Muscle of arm (tissue), 12 donors: ENCODE measurements around the gene CXCR6. TPM values are rescaled to one million over a fixed set of nuclear protein-coding genes. Genes with fewer than 3 reads are reported as not detected.

Source experiments
- DNase-seq: peaks from one replicate; pipeline ENCODE4 v3.0.0-alpha.2; 2013
- polyA plus RNA-seq, 12 donors: library from polyadenylated mRNA; unstranded; fragments of 120-200 nt; gene quantifications; one replicate each; pipeline ENCODE4 v1.2.1, GENCODE V29; 2013; ENCODE audit not compliant: insufficient read length in 12 of 12

The CXCR6 gene
- polyA plus RNA-seq, 12 donors, result 0.12 to 0.85 (median 0.41) TPM; not detected in 2

DNA sequence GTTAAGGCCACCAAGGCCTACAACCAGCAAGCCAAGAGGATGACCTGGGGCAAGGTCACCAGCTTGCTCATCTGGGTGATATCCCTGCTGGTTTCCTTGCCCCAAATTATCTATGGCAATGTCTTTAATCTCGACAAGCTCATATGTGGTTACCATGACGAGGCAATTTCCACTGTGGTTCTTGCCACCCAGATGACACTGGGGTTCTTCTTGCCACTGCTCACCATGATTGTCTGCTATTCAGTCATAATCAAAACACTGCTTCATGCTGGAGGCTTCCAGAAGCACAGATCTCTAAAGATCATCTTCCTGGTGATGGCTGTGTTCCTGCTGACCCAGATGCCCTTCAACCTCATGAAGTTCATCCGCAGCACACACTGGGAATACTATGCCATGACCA lies 3.6 kb downstream of the CXCR6 start:
- DNase-seq, result no peak

DNA sequence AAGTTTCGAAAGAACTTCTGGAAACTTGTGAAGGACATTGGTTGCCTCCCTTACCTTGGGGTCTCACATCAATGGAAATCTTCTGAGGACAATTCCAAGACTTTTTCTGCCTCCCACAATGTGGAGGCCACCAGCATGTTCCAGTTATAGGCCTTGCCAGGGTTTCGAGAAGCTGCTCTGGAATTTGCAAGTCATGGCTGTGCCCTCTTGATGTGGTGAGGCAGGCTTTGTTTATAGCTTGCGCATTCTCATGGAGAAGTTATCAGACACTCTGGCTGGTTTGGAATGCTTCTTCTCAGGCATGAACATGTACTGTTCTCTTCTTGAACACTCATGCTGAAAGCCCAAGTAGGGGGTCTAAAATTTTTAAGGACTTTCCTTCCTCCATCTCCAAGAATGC lies 4.1 kb downstream of the CXCR6 start:
- DNase-seq, result no peak

DNA sequence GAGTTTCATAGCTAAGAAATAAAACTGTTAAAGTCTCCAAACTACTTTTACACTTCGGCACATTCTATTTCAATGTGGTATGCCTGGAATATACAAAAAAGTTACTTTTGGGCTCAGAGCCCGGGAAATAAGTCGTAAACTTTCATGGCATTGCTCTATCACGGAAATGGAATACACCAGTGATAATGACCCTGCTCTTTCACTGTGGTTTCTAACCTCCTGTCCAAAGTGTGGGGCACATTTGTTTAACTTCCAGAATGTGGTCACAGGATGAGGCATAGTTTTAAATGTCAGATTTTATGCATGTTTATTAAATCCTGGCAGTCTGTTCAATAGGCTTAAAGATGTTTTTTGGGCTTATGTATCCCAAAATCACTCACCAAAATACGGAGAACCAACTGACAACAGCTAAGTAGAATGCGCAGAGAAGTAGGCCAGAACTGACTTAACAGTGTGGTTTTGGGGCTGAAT lies 5.1 kb downstream of the CXCR6 start:
- no peak for DNase-seq

DNA sequence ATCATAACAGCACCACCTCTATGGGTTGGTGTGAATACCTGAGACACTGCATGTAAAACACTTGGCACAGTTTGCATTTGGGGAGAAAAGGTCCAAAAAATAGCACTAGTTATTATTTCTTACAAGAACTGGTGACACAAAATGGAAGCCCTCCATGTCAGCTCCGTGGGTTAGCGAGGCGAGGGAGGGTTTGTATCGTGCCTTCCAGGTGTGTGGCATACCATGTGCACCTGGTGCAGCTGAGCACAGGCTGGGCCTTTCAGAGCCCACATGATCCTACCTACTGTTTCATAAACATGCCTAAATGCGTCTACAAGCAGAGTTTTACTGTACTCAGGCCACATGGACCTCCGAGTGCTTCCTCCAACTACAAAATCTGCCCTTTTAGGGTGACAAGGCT lies 5.6 kb downstream of the CXCR6 start:
- no peak for DNase-seq

GRCh38 chr3:45949432-45949831 lies 6.2 kb downstream of the CXCR6 start:
- DNase-seq, result no peak

DNA sequence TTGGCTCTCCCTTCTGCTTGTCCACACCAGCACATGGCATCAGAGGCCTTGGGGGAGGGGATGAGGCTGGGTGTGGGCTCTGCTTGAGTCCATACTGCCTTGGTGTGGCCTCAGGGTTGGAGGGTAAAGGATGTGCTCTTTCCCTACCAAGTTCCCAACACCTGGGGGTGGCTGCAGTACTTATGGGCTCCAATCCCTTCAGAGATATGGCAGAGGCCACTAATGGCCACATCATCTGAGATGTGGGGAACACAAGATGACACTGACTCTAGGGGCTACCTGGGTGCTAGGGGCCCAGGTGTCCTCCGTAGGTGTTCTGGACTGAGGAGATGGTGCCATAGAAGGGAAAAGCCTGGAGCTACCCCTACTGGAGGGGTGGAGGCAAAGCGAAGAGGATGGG lies 6.9 kb downstream of the CXCR6 start:
- no peak for DNase-seq

DNA sequence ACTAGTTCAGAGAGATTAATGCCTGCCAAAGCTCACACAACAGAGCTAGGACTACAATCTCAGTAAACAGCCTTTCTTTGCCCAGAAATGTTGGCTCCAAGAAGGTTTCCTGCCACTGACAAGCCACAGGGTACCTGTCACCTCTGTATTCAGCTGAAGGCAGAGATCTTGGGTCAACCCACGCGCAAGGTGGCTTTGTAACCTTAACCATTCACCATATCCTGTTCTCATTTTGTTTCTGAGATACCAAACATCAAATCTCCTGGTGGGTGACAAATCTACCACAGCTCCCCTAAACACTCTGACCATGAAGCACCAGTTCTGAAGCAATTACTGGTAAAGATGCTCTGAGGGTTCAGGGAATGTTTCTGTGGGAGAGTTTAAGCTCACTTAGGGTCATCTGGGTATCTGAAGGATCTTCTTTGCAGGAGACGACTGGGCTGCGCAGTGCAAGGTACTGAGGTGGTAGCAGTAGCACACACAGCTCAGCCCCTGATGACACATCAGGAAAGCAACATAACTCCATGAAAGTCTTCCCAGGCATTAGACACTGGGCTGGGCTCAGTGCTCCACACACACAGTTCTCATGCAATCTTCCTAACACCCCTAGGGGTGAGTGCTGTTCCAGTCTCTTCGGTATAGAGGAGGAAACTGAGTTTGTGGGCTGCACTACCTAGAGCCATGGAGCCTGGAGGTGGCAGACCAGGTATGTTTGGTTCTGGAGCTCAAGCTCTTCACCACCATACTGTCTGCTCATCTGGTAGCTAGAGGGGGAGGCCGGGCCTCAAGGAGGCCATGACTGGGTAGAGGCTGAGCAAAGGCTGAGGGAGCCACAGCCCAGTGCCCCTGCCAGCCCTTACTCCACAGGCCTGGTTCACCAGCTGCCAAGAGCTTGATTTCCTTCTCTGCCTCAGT lies 7.7 kb downstream of the CXCR6 start:
- no peak for DNase-seq

DNA sequence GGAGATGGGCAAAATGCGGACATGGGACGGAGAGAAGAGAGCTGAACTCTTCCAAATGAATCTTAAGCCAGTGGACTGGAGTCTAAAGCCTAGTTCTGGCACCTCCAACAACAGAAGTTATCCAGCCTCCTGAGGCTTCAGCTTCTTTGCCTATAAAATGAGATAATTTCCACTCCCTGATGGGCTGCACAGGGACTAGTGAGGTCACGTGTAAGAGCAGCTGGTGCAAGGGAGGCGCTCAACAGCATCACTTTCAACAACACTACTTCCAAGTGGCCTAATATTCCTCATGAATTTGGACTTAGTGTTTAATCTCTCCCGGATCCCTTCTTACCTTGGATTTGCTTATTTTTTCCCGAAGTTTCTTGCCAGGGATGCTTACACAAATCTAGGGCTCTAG lies 8.7 kb downstream of the CXCR6 start:
- no peak for DNase-seq

GRCh38 chr3:45952456-45952855 lies 9.2 kb downstream of the CXCR6 start:
- no peak for DNase-seq

GRCh38 chr3:45953536-45953935 lies 10.3 kb downstream of the CXCR6 start:
- no peak for DNase-seq

GRCh38 chr3:45954306-45954705 lies 11.0 kb downstream of the CXCR6 start:
- no peak for DNase-seq

DNA sequence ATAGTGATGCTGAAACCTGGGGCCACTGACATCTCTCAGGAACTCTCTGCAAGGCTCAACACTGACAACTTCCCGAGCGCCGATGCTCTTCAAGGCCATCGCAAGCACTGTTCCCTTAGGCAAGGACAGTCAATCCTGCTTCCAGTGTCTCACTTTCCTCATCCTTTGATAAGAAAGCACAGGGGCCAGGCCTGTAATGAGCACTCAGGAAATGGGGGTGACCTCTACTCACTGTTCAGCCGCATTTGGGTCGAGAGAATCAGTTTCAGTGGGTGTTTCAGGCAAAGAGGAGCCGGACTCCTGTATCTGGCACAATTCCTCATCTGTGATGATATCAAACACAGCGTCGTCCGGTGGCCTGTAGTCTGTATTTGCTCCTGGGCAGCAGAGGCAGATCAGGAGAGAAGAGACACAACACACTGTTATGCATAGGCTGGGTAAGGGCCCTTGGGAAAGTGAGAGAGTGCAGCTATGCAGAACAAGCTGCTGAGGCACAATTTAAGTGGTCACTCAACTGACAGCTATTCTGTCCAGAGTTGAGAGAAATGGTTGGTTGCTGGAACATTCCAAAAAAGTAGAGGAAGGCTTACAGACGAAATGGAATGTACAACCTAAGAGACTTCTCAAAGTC lies 11.9 kb downstream of the CXCR6 start:
- no peak for DNase-seq

DNA sequence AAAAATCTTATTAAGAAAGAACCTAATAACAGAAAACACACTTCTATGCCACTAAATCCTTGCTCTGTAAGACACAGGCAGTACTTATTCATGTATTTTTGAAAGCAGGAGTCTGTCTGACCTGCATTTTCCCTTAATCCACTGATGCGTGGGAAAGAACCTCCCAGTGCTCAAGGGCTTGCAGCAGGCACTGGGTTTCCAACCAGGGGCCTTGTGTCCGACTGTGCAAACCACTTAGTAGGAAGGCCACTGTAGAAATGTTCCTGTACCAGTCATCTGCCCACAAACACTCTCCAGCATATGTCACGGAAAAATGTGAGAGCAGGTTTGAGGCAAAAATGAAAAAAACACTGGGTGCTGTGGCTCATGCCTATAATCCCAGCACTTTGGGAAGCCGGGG lies 12.4 kb downstream of the CXCR6 start:
- DNase-seq, result no peak

GRCh38 chr3:45957586-45957985 lies 14.3 kb downstream of the CXCR6 start:
- no peak for DNase-seq

DNA sequence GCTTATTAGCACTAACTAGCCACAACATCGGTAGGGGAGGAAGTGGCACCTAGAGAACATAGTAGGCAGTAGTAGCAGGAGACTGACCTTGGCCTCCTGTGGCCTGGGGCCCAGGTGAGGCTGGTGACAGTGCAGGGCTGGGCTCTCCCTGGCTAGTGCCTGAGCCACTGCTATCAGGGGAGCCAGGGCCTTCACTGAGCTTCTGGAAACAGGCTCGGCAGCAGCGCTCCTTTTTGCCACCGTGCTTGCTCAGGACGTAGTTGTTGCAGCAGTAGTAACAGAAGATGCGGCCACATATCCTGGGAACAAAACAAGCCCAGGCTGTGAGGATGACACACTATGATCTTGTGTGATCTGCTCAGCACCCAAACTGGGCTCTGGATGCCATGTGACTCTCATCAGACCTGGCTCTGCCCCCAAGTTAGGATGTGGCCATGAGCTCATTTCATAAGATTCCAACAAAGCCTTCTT lies 15.1 kb downstream of the CXCR6 start:
- no peak for DNase-seq

- DNase-seq, result no peak
Measured at GRCh38 chr3:45959201-45959600, 15.9 kb downstream of the CXCR6 start.

- no peak for DNase-seq
Measured at GRCh38 chr3:45960289-45960688, 17.0 kb downstream of the CXCR6 start.

DNA sequence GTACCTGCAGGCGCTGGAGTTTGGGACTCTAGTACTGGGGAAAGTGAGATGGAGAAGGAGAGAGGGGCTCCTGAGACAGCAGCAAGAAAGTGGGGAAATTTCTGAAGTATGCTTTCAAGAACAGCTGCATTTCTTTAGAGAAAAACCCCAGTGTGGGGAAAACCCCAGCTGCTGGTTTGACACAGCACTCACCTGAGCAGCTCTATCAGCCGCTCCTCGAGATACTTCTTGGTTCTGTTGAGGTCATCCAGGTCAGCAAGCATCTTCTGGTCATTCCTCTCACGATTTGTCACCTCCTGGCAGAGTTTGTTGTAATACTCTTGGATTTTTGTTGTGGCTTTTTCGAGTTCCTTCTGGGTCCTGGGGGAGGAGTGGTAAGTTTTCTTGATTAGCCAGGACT lies 18.8 kb downstream of the CXCR6 start:
- no peak for DNase-seq

DNA sequence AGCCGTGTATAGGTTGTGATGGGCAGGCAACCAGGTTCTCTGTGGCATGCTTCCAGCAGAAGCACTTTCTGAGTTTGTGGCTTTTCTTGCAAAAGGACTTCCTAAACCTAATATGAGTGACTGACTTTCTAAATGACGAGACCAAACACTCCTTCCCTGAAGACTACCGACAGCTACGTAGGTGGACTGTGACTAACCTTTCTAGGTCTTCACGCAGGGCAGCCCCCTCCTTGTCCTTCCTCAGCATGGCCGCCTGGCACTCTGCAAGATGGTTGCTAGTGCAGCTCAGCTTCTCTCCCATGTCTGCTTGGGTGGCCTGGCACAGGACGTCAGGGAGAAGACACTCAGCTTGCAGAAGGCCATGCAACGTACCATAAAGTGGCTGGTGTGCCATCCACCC lies 20.9 kb downstream of the CXCR6 start:
- DNase-seq, result no peak

GRCh38 chr3:45965253-45965652 lies 22.0 kb downstream of the CXCR6 start:
- no peak for DNase-seq

- DNase-seq, result no peak
Measured at GRCh38 chr3:45965653-45966052, 22.4 kb downstream of the CXCR6 start.

GRCh38 chr3:45966371-45966791 lies 23.1 kb downstream of the CXCR6 start:
- DNase-seq, result peak; percentile 48
